Right lobe of liver (tissue), 6 donors: Measurements from ENCODE around the gene E2F7. TPM values are rescaled to one million over a fixed set of nuclear protein-coding genes. Genes with fewer than 3 reads are reported as not detected.
A peak's percentile ranks its signal among the peaks of the same experiment; 100 is the strongest.

Experiments
- ATAC-seq, 4 donors: fragments of 200-7000 bp; cut with Tn5 transposase; one replicate each; pipeline ENCODE4 v1.9.1; 2020; ENCODE audit warnings: mild to moderate bottlenecking in 4 of 4, moderate library complexity in 4 of 4
- DNase-seq, 3 donors: peaks; one replicate each; pipeline ENCODE4 v3.0.0-alpha.2; 2020
- H3K27ac ChIP-seq, 3 donors: fragments of 200-600 bp; one replicate each; pipeline ENCODE4 v1.8.0; 2022
- H3K27me3 ChIP-seq, 2 donors: fragments of 200-600 bp; one replicate each; pipeline ENCODE4 v1.8.0; 2022
- H3K36me3 ChIP-seq, 4 donors: fragments of 200-600 bp; sonication (generic) in 1 of 4; one replicate each; pipeline versions ENCODE4 v1.5.1 to v1.8.0; 2017 to 2022; ENCODE audit warnings: control low read depth in 1 of 4
- H3K4me1 ChIP-seq, 4 donors: fragments of 200-600 bp; sonication (generic) in 1 of 4; one replicate each; pipeline versions ENCODE4 v1.5.1 to v1.8.0; 2017 to 2022; ENCODE audit warnings: control low read depth in 1 of 4
- H3K4me3 ChIP-seq, 3 donors: fragments of 200-600 bp; one replicate each; pipeline ENCODE4 v1.8.0; 2022
- H3K9me3 ChIP-seq, 4 donors: fragments of 200-600 bp; sonication (generic) in 1 of 4; one replicate each; pipeline versions ENCODE4 v1.5.1 to v1.8.0; 2017 to 2022; ENCODE audit warnings: control low read depth in 1 of 4
- CTCF ChIP-seq, 4 donors: fragments of 200-600 bp in 3 of 4; fragments of 450-650 bp in 1 of 4; IDR thresholded peaks; one replicate each; pipeline versions ENCODE4 v1.5.1 to v1.8.0; 2016 to 2022; ENCODE audit warnings: antibody characterized with exemption in 4 of 4, mild to moderate bottlenecking in 2 of 4
- POLR2A ChIP-seq: fragments of 450-650 bp; IDR thresholded peaks from one replicate; pipeline ENCODE4 v1.6.1; 2017; ENCODE audit warnings: antibody characterized with exemption, mild to moderate bottlenecking
- WGBS: methylation state at CpG from one replicate; pipeline ENCODE4 v1.1.6; 2018; ENCODE audit warnings: low coverage, low lambda C conversion rate; ENCODE audit not compliant: insufficient coverage; ENCODE audit errors: missing lambda C conversion rate; 5-methylcytosine and 5-hydroxymethylcytosine counted together
- intact Hi-C, 2 donors: fragments of 100-400 bp; cut with DNase I; formaldehyde crosslinking; loops; one replicate each; pipeline versions ENCODE4 v1.11.2 to v1.14.1; 2022
- long read RNA-seq: library from polyadenylated mRNA; unstranded; transcript quantifications from one replicate; pipeline ENCODE4 v2.0.0, GENCODE V29; 2019
- total RNA-seq, 6 experiments: library from RNA; depleted of rRNA in 2 of 6; stranded (reverse); fragments of >200 nt in 2 of 6; fragmentation: NEBNext Ultra II Directional in 3 of 6; extraction: Animal tissue kit (Norgen Biotek cat#: 25700) in 3 of 6; gene quantifications; one replicate each; pipeline versions ENCODE4 v1.1.0 to v1.2.4, GENCODE V29; 2016 to 2023
- donor health status: DM: no; HTN: yes; CAD: no.
- donor health status: DM: no; HTN: no; CAD: no.
- donor health status: DM: no; HTN: no; CAD: no.
- donor health status: DM: no; HTN: yes; CAD: no.
- donor health status: DM: no; HTN: yes; CAD: no.

The E2F7 gene, protein sequence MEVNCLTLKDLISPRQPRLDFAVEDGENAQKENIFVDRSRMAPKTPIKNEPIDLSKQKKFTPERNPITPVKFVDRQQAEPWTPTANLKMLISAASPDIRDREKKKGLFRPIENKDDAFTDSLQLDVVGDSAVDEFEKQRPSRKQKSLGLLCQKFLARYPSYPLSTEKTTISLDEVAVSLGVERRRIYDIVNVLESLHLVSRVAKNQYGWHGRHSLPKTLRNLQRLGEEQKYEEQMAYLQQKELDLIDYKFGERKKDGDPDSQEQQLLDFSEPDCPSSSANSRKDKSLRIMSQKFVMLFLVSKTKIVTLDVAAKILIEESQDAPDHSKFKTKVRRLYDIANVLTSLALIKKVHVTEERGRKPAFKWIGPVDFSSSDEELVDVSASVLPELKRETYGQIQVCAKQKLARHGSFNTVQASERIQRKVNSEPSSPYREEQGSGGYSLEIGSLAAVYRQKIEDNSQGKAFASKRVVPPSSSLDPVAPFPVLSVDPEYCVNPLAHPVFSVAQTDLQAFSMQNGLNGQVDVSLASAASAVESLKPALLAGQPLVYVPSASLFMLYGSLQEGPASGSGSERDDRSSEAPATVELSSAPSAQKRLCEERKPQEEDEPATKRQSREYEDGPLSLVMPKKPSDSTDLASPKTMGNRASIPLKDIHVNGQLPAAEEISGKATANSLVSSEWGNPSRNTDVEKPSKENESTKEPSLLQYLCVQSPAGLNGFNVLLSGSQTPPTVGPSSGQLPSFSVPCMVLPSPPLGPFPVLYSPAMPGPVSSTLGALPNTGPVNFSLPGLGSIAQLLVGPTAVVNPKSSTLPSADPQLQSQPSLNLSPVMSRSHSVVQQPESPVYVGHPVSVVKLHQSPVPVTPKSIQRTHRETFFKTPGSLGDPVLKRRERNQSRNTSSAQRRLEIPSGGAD
- under 1 TPM in 4 of 6 experiments, not detected in 2; 0.23 to 0.55 (median 0.37) TPM for total RNA-seq
- long read RNA-seq: 0 reads

GRCh38 chr12:77065361-77066204, at the start of gene E2F7:
TSS of gene E2F7 (minus strand) at chr12:77065569. CDS start at chr12:77064635, 934 bp downstream.
- no peaks in the 10 kb centered on the region for H3K36me3 ChIP-seq
- ATAC-seq (peak; percentile 97 to 99 (median 98)), DNase-seq (peak; percentile 90 to 91 (median 90))
- H3K9me3 ChIP-seq: no peaks in the 10 kb centered on the region
- no peaks in the 10 kb centered on the region for H3K27me3 ChIP-seq
- no peak within 1 kb of the TSS for H3K27ac ChIP-seq
- intact Hi-C loops: no loop called here
- TF ChIP-seq POLR2A (no peak), CTCF (IDR thresholded peaks at IDR 0.05) (no peak)
- 0% methylated on average over 12 of the region's 87 CpGs for WGBS
- H3K4me3 ChIP-seq: peak within 1 kb of the TSS; percentile 62 to 76 (median 76)
- H3K4me1 ChIP-seq: peaks cover 0 to 5% (median 2%) of the 10 kb centered on the region in 4 donors

GRCh38 chr12:77113971-77114370, 48.6 kb upstream of the E2F7 start:
- intact Hi-C loops: no loop called here
- Histone ChIP-seq H3K36me3 (no peaks in the 10 kb centered on the region), H3K4me1 (no peaks in the 10 kb centered on the region), H3K4me3 (no peak overlapping the region), H3K27me3 (no peaks in the 10 kb centered on the region), H3K9me3 (no peaks in the 10 kb centered on the region), H3K27ac (no peak overlapping the region)
- DNase-seq (no peak), ATAC-seq (no peak)
- TF ChIP-seq CTCF (IDR thresholded peaks at IDR 0.05) (no peak), POLR2A (no peak)
- WGBS: 60% methylated on average over 4 of the region's 4 CpGs

GRCh38 chr12:77108707-77109106, 43.3 kb upstream of the E2F7 start:
- DNase-seq (no peak), ATAC-seq (no peak)
- H3K36me3 ChIP-seq: no peaks in the 10 kb centered on the region
- H3K4me1 ChIP-seq: no peaks in the 10 kb centered on the region
- TF ChIP-seq CTCF (IDR thresholded peaks at IDR 0.05) (no peak), POLR2A (no peak)
- no peak overlapping the region for H3K27ac ChIP-seq
- WGBS: 33% methylated on average over 1 of the region's 1 CpG
- no peaks in the 10 kb centered on the region for H3K9me3 ChIP-seq
- no peak overlapping the region for H3K4me3 ChIP-seq
- H3K27me3 ChIP-seq: no peaks in the 10 kb centered on the region
- intact Hi-C loops: no loop called here

DNA sequence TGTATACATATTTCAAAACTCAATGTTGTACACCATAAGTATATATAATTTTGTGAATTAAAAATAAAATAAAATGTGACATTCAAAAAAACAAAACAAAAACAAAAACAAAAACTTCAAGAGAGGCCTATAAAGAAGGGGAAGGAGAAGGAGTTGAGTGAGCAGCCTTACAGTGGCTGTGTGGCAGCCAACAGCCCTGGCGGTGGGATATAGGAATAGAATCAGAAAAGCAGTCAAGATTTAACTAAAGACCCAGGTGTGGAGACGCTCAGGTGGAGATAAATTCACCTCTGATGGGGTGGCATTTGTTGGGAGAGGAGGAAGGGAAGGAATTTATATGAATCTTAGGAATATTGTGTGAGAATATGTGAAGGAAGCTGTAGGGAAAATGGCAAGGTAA, 41.8 kb upstream of the E2F7 start:
- TF ChIP-seq CTCF (IDR thresholded peaks at IDR 0.05): no peak
- no peak for TF ChIP-seq POLR2A

More for the DNA sequence above, 41.8 kb upstream of the E2F7 start:
- Histone ChIP-seq H3K4me1 (no peaks in the 10 kb centered on the region), H3K27me3 (no peaks in the 10 kb centered on the region), H3K27ac (no peak overlapping the region), H3K4me3 (no peak overlapping the region), H3K9me3 (no peaks in the 10 kb centered on the region), H3K36me3 (no peaks in the 10 kb centered on the region)
- intact Hi-C loops: no loop called here
- 40% methylated on average over 2 of the region's 2 CpGs for WGBS
- DNase-seq (no peak), ATAC-seq (no peak)
